Measurements from ENCODE around the gene HNRNPA2B1.
"Not testable (repeated sequence)": the region's sequence is repeated elsewhere in the genome, so short reads cannot be mapped to it uniquely, and the experiment has no call there.

HNRNPA2B1 gene

GRCh38 chr7:26155531-26156375 lies 44.8 kb downstream of the HNRNPA2B1 start:
- no peak for DNase-seq (ENCODE audit: extremely low spot score)
- POLR2A ChIA-PET, result interaction anchor here (0.7 to 1.2 kb wide), 2 partner anchors 11 to 27 kb away, joined by 3 read pairs; no protein-coding TSS in a partner anchor
- TF ChIP-seq TARDBP (IDR thresholded peaks at IDR 0.05) (no peak), PKNOX1 (IDR thresholded peaks at IDR 0.05) (no peak), ZNF384 (IDR thresholded peaks at IDR 0.05) (no peak), SP1 (IDR thresholded peaks at IDR 0.05) (no peak), FOXM1 (IDR thresholded peaks at IDR 0.05; ENCODE audit: borderline replicate concordance) (no peak), SUZ12 (IDR thresholded peaks at IDR 0.05) (no peak), HDGF (IDR thresholded peaks at IDR 0.05; ENCODE audit: borderline replicate concordance) (no peak), FOXA1 (IDR thresholded peaks at IDR 0.05) (no peak), NFRKB (IDR thresholded peaks at IDR 0.05) (no peak), FOXK2 (IDR thresholded peaks at IDR 0.05) (no peak), ELF4 (IDR thresholded peaks at IDR 0.05) (no peak), BHLHE40 (IDR thresholded peaks at IDR 0.05; ENCODE audit: borderline replicate concordance) (no peak), CTBP1 (IDR thresholded peaks at IDR 0.05; ENCODE audit: borderline replicate concordance) (no peak)

GRCh38 chr7:26153823-26154783 lies 46.4 kb downstream of the HNRNPA2B1 start:
- ChIA-PET POLR2A (no interaction called here), CTCF (no interaction called here)
- no peak for TF ChIP-seq LEF1 (IDR thresholded peaks at IDR 0.05; ENCODE audit: borderline replicate concordance)
- no peak for DNase-seq (ENCODE audit: extremely low spot score)

More at GRCh38 chr7:26155531-26156375, 44.8 kb downstream of the HNRNPA2B1 start:
- CTCF ChIA-PET, result interaction anchor here (0.6 to 1.4 kb wide), 3 partner anchors 14 to 263 kb away, joined by 3 to 7 read pairs (median 3); no protein-coding TSS in a partner anchor

GRCh38 chr7:26153241-26153822 lies 47.2 kb downstream of the HNRNPA2B1 start:
- ChIA-PET CTCF (no interaction called here), POLR2A (no interaction called here)
- TF ChIP-seq SP1 (IDR thresholded peaks at IDR 0.05) (no peak), ARNT (IDR thresholded peaks at IDR 0.05) (no peak), PKNOX1 (IDR thresholded peaks at IDR 0.05) (no peak)
- DNase-seq (ENCODE audit: extremely low spot score), result no peak

GRCh38 chr7:26152782-26153240 lies 47.7 kb downstream of the HNRNPA2B1 start:
- ChIA-PET POLR2A (interaction anchor here (0.9 to 1.6 kb wide), 10 partner anchors 7 to 132 kb away, joined by 3 to 13 read pairs (median 4); partner anchors contain the start of gene HNRNPA2B1), CTCF (interaction anchor here (1.1 kb wide), 1 partner anchor 62 kb away, joined by 4 read pairs; no protein-coding TSS in a partner anchor)
- DNase-seq (ENCODE audit: extremely low spot score), result not testable (repeated sequence)

GRCh38 chr7:26151953-26152781 lies 48.4 kb downstream of the HNRNPA2B1 start, which contains the start of gene NFE2L3:
Gene NFE2L3 (plus strand): TSS chr7:26152198. CDS start chr7:26152499, 301 bp downstream.
- peak; percentile 90 for DNase-seq (ENCODE audit: extremely low spot score)
- POLR2A ChIA-PET, result interaction anchor here (0.6 to 1.6 kb wide), 23 partner anchors 8 to 507 kb away, joined by 3 to 13 read pairs (median 4); partner anchors contain the start of genes CBX3 and HNRNPA2B1
- peak; percentile 43 for TF ChIP-seq L3MBTL2 (conservative IDR thresholded peaks at IDR 0.05)
- no peak for TF ChIP-seq FOXK2 (IDR thresholded peaks at IDR 0.05)
- no peak for TF ChIP-seq HDGF (IDR thresholded peaks at IDR 0.05; ENCODE audit: borderline replicate concordance)
- CTCF ChIA-PET, result interaction anchor here (1.1 kb wide), 1 partner anchor 61 kb away, joined by 4 read pairs; no protein-coding TSS in a partner anchor

GRCh38 chr7:26151650-26151952 lies 48.9 kb downstream of the HNRNPA2B1 start:
- POLR2A ChIA-PET, result interaction anchor here (0.7 to 1.6 kb wide), 17 partner anchors 9 to 219 kb away, joined by 3 to 13 read pairs (median 4); partner anchors contain the start of genes CBX3 and HNRNPA2B1
- CTCF ChIA-PET, result interaction anchor here (1.1 kb wide), 1 partner anchor 61 kb away, joined by 4 read pairs; no protein-coding TSS in a partner anchor
- TF ChIP-seq TARDBP (IDR thresholded peaks at IDR 0.05) (no peak), L3MBTL2 (conservative IDR thresholded peaks at IDR 0.05) (no peak), FOXM1 (IDR thresholded peaks at IDR 0.05; ENCODE audit: borderline replicate concordance) (no peak), ZNF384 (IDR thresholded peaks at IDR 0.05) (no peak), ELF4 (IDR thresholded peaks at IDR 0.05) (no peak), PKNOX1 (IDR thresholded peaks at IDR 0.05) (no peak), HDGF (IDR thresholded peaks at IDR 0.05; ENCODE audit: borderline replicate concordance) (no peak), CTBP1 (IDR thresholded peaks at IDR 0.05; ENCODE audit: borderline replicate concordance) (no peak), SUZ12 (IDR thresholded peaks at IDR 0.05) (no peak), NFRKB (IDR thresholded peaks at IDR 0.05) (no peak)
- no peak for DNase-seq (ENCODE audit: extremely low spot score)

Data from HEK293T (cell line).